IPS DF 4.7 (cell line): ENCODE data around the gene RIOK3.
"Not testable (repeated sequence)": the region's sequence is repeated elsewhere in the genome, so short reads cannot be mapped to it uniquely, and the experiment has no call there.

Experiments used
- DNase-seq: peaks from one replicate; pipeline ENCODE4 v3.0.0-alpha.2; 2013; ENCODE audit warnings: low spot score; ENCODE audit errors: extremely low read depth

Gene RIOK3

DNA sequence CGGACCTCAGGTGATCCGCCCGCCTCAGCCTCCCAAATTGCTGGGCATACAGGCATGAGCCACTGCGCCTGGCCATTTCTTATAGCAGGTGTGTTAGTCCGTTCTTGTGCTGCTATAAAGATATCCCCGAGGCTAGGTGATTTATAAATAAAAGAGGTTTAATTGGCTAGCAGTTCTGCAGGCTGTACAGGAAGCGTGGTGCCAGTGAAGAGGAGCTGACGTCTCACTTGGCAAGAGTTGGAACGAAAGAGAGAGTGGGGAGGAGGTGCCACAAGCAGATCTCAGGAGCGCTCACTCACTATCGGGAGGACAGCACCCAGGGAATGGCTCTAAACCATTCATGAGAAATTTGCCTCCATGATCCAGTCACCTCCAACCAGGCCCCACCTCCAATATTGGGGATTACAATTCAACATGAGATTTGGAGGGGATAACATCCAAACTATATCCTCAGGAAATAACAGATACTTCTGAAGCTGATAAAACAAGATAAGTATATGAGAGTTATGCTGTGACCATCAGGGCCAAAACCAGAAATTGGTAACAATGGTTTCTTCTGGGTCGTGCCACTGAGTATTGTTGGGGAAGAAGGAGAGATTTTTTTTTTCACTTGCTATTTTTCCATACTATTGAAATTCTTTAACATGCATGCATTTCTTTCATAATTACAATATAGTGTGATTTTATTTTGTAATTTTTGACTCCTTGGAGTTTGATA lies 42.8 kb downstream of the RIOK3 start:
- no peak for DNase-seq

DNA sequence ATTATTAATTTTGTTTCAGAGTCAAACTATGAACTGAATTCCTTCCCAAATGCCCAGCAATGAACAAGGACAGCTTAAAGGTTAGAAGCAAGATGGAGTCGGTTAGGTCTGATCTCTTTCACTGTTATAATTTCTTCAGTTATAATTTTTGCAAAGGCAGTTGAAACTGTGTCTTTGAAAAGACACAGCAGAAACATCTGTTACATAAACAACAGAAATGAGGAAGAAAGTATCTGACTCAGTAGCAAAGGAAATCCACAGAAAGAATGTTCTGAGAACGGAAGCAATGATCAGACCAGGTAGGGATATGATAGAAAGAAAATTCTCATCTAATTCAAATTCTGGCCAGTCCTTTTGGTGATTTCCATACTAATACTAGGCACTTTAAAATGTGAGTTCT lies 45.0 kb downstream of the RIOK3 start:
- DNase-seq = no peak

DNA sequence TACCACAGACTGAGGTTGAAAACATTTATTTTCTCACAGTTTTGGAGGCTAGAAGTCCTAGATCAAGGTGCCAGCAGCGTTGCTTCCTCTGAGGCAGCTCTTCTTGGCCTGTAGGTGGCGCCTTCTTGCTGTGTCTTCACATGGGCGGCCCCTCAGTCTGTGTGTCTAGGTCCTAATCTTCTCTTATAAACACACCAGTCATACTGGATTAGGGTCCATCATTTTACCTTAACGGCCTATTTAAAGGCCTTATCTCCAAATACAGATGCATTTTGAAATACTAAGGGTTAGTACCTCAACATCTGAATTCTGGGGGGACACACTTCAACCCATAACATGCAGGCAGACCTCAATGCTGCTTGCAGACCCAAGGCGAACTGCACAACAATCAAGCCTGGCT lies 45.8 kb downstream of the RIOK3 start:
- DNase-seq = peak; percentile 28

DNA sequence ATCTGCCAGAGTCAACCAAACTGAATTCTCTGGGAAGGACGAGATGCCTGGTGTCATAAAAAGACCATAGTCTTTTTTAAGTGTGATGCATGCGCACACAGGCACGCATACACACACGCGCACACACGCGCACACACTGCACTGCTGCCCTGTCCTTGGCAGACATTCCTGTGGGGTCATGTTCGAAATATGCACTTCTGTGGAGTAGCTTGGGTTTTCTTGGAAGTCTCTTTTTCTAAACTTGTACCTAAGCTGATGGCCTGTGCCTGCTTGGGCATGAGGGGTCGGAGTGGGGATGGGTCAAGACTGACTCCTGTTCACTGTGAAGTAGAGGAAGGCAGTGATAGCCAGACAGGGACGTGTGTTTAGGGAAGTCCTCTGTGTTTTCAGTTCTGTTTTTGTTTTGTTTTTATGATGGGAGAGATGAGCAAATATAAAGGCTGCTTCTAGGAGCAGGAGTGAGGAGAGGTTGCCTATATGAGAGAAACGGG lies 46.2 kb downstream of the RIOK3 start:
- no peak for DNase-seq

DNA sequence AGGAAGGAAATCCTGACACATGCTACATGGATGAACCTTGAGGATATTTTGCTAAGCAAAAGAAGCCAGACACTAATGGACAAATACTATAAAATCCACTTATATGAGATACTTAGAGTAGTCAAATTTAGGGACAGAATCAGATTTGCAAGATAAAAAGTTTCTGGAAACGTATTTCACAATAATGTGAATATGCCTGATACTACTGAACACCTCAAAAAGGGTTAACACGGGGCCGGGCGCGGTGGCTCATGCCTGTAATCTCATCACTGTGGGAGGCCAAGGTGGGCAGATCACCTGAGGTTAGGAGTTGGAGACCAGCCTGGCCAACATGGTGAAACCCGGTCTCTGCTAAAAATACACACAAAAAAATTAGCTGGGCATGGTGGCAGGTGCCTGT lies 48.5 kb downstream of the RIOK3 start:
- no peak for DNase-seq

DNA sequence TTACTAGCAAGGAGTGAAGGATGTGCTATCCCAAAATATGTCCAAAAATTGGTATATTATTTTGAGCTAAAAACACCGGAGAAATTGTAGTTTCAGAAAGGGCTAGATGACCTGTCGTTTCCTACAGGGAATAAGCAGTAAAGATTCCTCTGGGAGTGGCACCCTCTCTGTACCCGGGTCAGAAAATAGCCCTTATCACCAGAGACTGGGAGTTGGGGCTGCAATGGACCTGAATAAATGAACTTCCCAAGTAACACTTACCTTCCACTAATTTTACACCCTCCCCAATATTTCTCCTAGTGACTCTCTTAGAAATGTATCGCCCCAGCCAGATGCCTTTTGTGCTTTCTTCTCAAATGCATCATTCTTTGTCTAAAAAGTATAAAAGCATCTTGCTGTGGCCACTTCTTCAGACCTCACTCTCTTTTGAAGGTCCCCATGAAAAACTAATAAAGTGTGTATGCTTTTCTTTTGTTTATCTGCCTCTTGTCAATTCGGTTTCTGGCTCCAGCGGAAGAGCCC lies 49.5 kb downstream of the RIOK3 start:
- no peak for DNase-seq

DNA sequence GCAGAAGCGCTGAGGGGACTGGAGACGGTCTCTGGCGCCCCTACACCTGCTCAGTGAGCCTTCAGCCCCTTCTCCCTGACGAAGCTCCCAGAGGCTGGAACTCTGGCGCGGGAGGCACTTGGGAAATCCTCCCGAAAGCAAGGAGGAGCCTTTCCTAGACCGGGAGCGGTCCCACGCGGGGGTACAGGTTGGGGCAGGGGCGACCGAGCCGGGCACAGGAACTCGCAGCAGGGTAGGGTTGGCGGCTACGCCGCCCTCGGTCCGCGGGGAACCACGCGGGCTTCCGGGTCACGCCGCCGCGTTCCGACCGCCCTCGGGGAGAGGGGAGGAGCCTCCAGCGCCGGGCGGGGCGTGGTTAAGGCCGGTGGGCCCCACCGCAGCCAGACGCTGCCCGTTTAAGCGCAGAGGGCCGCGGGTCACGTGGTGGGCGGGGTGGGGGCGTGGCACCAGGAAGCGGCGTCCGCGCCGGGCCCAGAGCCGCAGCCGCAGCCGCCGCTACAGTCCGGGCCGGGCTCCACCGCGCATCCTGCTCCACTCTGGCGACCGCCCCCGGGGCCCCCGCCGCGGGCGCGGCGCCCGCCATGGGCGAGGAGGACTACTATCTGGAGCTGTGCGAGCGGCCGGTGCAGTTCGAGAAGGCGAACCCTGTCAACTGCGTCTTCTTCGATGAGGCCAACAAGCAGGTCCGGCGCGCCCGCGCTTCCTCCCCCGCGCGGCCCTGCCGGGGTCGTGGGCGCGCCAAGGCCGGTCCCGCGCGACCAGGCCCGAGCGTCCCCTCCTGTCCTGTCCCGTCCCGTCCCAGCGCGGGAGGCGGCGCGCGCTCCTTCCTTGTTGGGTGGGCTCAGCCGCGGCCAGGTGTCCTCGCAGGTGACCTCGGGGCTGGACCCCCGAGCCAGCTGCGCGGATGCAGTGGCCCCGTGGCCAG lies 50.2 kb downstream of the RIOK3 start, which contains the start of gene RMC1:
Gene RMC1, plus strand, starts transcription at position 474 of the 925 bp plus-strand sequence. Its CDS starts 108 bp downstream, at position 582.
- DNase-seq = peak; percentile 38

DNA sequence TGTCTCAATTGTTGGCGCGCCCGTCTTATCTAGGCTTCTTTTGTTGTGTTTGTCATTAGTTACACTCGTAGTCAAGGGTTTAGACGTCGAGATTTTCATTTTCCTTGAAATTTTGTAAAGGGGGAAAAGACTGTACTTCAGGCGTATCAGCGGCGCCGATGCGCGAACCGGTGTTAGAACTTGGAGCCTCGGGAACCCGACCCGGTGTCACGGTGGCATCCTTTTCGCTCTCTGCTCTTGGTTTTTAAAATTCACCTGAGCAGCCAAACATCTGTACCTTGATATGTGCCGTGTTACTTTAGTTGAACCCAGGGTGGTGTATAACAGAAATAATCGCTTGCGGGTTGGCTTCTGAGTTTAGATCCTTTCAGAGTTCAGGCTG lies 50.9 kb downstream of the RIOK3 start:
- DNase-seq = no peak

DNA sequence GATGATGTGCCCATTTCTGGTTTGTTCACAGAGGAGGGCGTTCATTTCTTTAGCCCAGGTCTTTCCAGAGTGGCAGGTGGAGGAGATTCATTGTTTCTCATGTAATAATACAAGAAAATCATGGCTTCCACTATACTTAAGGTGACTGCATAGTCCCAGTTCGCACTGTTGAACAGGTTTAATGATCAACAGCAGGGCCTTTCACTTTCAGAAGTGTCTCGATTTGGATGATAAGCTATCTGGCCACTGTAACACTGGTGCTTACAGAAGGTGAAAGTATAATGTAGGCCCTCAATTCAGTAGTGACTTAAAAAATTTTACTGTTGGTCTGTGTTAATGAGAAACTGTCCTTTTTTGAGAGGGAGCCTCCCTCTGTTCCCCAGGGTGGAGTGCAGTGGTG lies 51.6 kb downstream of the RIOK3 start:
- DNase-seq = no peak

DNA sequence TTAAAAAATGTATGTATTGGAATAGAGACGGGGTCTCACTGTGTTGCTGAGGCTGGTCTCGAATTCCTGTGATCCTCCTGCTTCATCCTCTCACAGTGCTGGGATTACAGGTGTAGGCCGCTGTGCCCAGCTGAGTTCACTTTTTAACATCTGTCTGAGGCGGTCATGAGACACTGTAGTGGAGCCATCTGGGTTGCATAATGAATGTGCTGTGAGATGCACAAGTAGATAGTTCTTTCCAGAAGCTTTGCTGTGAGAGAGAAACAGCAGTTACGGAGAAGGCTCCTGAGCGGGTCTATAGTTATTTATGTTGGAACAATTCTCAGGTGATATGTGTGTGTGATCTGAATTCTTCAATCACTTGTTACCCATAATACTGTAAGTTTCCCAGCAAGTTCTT lies 53.3 kb downstream of the RIOK3 start:
- no peak for DNase-seq

DNA sequence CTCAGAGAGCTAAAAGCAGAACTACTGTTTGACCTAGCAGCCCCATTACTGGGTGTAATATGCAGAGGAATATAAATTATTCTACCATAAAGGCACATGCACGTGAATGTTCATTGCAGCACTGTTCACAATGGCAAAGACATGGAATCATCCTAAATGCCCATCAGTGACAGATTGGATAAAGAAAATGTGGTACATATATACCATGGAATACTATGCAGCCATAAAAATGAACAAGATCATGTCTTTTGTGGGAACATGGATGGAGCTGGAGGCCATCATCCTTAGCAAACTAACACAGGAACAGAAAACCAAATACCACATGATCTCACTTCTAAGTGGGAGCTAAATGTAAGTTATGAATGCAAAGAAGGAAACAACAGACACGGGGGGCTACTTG lies 57.8 kb downstream of the RIOK3 start:
- DNase-seq = not testable (repeated sequence)

DNA sequence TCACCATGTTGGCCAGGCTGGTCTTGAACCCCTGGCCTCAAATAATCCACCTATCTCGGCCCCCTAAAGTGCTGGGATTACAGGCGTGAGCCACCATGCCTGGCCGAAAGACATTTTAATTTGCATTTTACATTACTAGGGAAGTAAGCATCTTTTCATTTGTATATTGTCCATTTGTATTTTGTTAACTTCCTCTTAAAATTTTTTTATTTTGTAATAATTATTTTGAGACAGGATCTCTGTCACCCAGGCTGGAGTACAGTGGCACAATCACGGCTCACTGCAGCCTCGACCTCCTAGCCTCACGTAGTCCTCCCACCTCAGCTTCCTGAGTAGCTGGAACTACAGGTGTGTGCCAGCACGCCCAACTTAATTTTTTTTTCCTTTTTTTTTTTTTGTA lies 59.1 kb downstream of the RIOK3 start:
- not testable (repeated sequence) for DNase-seq

DNA sequence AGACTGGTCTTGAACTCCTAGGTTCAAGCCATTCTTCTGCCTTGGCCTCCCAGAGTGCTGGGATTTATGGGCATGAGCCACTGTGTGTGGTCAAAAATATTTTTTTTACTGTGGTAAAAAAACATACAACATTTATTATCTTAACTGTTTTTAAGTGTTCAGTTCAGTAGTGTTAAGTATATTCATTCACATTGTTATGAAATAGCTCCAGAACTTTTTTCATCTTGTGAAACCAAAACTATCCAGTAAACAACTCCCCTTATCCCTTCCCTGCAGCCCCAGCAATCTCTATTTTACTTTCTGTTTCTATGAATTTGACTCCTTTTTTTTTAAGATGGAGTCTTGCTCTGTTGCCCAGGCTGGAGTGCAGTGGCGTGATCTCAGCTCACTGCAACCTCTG lies 59.6 kb downstream of the RIOK3 start:
- DNase-seq = no peak

DNA sequence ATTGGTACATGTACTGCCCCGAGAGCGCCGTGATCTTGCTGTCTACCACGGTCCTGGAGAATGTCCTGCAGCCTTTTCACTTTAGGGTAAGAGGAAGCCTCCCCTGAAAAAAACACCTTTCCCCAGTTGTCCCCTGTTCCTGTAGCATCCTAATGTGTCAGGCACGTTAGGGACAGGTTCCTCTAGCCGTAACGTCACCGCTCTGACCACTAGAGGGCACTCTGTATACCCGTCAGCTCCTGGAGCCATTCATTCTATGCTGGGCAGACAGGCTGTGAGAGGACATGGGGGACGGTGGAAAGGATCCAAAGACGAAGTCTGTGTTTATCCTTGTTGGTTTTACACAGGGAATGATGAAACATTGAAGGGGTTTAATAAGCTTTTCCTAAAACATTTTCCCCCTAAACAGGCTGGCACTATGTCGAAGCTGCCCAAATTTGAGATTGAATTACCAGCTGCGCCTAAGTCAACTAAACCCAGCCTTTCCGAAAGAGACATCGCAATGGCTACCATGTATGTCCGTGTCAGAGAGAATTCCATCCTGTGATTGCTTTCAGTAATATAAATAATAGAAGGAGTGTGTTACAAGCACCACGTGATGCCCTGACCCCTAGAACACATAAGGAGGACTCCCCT lies 62.9 kb downstream of the RIOK3 start:
- DNase-seq = peak; percentile 68

DNA sequence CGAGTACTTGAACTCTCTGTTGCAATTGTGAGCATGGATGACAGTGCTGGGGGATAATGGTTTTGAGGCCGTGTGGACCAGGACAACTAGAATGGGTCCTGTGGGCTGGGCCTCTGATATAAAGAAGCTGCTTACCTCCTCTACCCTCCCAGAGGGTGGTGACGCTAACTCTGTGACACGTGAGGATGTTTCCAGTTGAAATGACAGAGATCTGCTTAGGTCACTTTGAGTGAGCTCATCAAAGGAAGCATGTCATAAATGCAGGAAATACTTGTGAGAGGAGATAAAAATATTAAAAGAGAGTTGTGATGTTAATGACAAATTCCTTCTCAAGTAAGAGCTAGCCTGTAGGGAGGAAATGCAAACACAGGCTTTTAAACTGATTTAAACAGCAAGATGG lies 66.6 kb downstream of the RIOK3 start:
- no peak for DNase-seq

DNA sequence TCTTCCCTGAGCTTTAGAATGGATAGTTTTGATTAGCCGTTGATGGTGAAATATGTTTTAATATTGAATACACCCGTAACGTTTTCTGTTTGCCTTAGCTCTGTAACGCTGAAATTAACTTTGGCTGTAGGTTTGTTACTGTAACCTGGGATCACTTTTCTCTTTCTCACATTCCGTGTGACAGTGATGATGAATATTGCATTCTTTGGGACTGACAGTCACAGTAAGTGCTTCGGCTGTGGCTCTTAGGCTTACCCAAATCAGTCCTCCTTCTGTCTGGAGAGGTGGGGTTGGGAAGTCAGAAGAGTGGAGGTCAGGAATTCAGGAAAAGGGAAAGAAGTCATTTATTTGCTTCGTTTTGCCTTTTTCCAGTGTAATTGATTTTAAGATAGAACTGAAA lies 68.2 kb downstream of the RIOK3 start:
- DNase-seq = no peak

DNA sequence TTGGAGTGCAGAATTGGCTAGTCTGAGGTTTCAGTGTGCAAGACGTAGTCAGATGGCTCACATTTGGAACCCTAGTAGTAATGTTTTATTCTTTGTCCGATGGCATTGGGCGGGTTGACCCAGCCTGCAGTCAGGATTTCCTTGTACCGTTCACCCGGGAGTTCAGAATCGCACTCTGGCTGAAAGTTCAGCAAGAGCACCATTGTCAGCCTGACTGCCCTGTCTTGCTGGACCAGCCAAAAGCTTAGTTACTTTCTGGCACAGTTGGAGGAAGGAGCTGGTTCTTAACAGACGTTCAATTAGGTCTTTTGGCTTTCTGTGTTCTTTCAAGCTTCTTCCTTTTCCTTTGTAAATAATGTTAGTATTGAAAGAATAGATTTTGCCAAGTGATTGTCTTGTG lies 68.8 kb downstream of the RIOK3 start:
- DNase-seq = no peak

DNA sequence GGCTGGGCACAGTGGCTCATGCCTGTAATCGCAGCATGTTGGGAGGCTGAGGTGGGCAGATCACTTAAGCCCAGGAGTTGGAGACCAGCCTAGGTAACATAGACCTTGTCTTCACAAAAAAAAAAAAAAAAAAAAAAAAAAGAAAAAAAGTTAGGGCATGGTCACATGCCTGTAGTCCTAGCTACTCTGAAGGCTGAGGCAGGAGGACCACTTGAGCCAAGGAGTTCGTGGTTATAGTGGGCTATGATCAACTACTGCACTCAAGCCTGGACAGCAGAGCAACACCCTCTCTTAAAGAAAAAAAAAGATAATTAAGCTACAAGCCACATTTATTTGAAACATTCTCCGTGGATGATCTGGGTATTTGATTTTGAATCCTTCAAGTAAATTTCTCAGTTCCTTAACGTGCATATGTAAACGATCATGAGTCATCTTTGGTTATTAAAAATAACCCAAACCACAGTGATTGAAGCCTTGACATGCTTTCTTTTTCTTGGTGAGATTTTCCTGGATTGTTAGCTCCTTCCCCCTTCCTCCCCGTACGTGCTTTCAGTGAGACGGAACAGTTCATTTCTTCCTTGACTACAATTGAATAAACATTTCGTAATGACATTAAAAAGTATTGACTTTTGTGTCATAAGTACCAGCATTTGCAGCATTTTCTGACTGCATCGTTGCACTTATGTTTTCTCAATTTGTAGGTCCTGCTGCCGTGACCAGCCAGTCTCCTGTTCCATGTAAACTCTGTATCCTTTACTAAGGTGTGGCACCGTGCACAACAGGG lies 70.5 kb downstream of the RIOK3 start:
- DNase-seq = no peak

DNA sequence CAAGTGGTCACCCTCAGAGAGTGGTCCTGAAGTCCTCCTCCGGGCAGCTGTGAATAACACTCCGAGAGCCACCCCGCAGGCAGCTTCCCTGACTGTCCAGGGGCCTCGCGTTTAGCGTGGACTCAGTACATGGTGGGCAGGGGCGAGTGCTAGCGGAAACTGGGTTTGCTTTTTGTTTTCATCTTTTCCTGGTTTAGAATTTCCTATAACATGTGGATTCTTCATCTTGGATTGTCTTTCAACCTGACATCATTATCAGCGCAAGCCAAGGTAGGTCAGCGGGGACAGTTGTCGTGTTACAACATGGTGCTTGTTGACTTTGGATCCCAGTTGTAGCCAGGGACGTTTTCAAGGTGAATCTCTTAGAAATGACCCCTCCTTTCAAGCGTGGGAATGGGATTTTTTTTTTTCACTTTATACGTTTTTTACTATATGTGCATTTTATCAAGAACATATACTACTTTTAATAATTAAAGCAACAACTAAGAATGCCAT lies 71.2 kb downstream of the RIOK3 start:
- no peak for DNase-seq

DNA sequence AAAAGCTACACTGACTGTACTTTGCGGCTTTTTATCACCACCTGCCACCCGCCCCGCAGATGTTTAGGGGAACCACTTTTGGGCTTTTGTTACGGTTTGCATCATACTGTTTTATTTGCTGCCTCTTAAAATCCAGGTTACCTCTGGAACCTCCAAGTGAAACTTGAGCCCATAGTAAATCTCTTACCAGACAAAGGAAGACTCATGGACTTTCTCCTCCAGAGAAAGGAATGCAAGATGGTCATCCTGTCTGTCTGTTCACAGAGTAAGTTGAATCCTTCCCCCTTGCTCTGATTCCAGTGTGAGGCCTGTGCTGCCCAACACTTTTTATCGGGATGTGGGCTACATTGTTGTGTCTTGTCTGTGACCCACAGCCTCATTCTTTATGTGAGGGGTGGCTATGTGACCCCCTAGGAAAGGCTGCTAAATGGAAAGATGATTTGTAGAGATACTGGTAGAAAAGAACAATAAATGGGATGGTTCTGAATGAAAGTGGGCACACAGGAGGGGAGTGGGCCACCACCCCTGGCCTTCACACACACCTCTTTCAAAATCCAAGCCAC lies 73.5 kb downstream of the RIOK3 start:
- DNase-seq = no peak
